H1 (cell line): ENCODE data around the gene GRM1. TPM values are rescaled to one million over a fixed set of nuclear protein-coding genes. Genes with fewer than 3 reads are reported as not detected.

Experiments used
- CTCF ChIA-PET: fragments of 300-600 bp; sonication (Branson Sonifier 250); formaldehyde crosslinking; loops from one replicate; lab custom pipeline; 2021; ENCODE audit not compliant: partially characterized antibody; lab: Charles Lee
- POLR2A ChIA-PET: fragments of 300-600 bp; sonication (Branson Sonifier 250); formaldehyde crosslinking; loops from one replicate; lab custom pipeline; 2021; ENCODE audit warnings: inconsistent platforms; ENCODE audit not compliant: partially characterized antibody; lab: Charles Lee
- DNase-seq, 2 experiments: peaks; one replicate each; pipeline versions ENCODE4 v3.0.0 to v3.0.0-alpha.2; 2010 to 2022; ENCODE audit warnings: low spot score in 2 of 2, low read depth in 1 of 2, mixed read lengths in 1 of 2
- FAIRE-seq: peaks from 2 replicates; lab custom pipeline; 2011; peaks lifted over from hg19 to GRCh38; lab: Jason Lieb, UNC
- H2AFZ ChIP-seq: 2 replicates; pipeline ENCODE4 v1.8.1; 2012; ENCODE audit warnings: low read length, inconsistent platforms
- H2AK5ac ChIP-seq: 2 replicates; pipeline ENCODE4 v1.6.1; 2013; ENCODE audit warnings: low read depth, low read length
- H2BK120ac ChIP-seq: replicated peaks from 2 replicates; pipeline ENCODE3; 2013; ENCODE audit warnings: low read depth, low read length, inconsistent platforms
- H2BK12ac ChIP-seq: 2 replicates; pipeline ENCODE4 v1.6.1; 2013; ENCODE audit warnings: low read depth, low read length
- H2BK15ac ChIP-seq: 2 replicates; pipeline ENCODE4 v1.6.1; 2013; ENCODE audit warnings: low read length
- H2BK20ac ChIP-seq: 2 replicates; pipeline ENCODE4 v1.6.1; 2013; ENCODE audit warnings: low read length
- H2BK5ac ChIP-seq: 2 replicates; pipeline ENCODE4 v1.6.1; 2013; ENCODE audit warnings: low read depth, low read length
- H3K14ac ChIP-seq: 2 replicates; pipeline ENCODE4 v1.6.1; 2013; ENCODE audit warnings: inconsistent platforms; ENCODE audit not compliant: insufficient read length
- H3K18ac ChIP-seq: 2 replicates; pipeline ENCODE4 v1.6.1; 2013; ENCODE audit warnings: low read length; ENCODE audit errors: extremely low read depth
- H3K23ac ChIP-seq: 2 replicates; pipeline ENCODE4 v1.6.1; 2013; ENCODE audit warnings: inconsistent platforms; ENCODE audit not compliant: insufficient read length
- H3K23me2 ChIP-seq: 2 replicates; pipeline ENCODE4 v1.6.1; 2013; ENCODE audit warnings: low read depth, low read length
- H3K27ac ChIP-seq: 2 replicates; pipeline ENCODE4 v1.6.1; 2011; ENCODE audit warnings: low read depth, low read length, inconsistent platforms
- H3K27me3 ChIP-seq, 4 experiments: replicated peaks in 1 of 4; 1 replicate in 1 of 4; 2 replicates in 3 of 4; pipeline versions ENCODE4 v1.6.1 to v1.8.1; 2011 to 2013; ENCODE audit warnings: low read length in 3 of 4, mild to moderate bottlenecking in 3 of 4, inconsistent platforms in 2 of 4, mixed read lengths in 2 of 4, moderate library complexity in 1 of 4; ENCODE audit not compliant: control insufficient read depth in 3 of 4, insufficient read depth in 3 of 4; ENCODE audit errors: extremely low read depth in 1 of 4
- H3K36me3 ChIP-seq, 4 experiments: 2 replicates each; pipeline versions ENCODE4 v1.6.1 to v1.8.1; 2011 to 2013; ENCODE audit warnings: mild to moderate bottlenecking in 4 of 4, low read length in 3 of 4, moderate library complexity in 2 of 4, control low read depth in 1 of 4, inconsistent platforms in 1 of 4; ENCODE audit not compliant: insufficient read depth in 4 of 4, control insufficient read depth in 2 of 4
- H3K4ac ChIP-seq: replicated peaks from 2 replicates; pipeline ENCODE3; 2013; ENCODE audit warnings: low read length, low read depth, mixed read lengths, inconsistent platforms; ENCODE audit not compliant: insufficient read length
- H3K4me1 ChIP-seq, 4 experiments: replicated peaks in 1 of 4; 1 replicate in 1 of 4; 2 replicates in 3 of 4; pipeline versions ENCODE4 v1.6.1 to v1.8.1; 2011 to 2013; ENCODE audit warnings: low read length in 3 of 4, inconsistent platforms in 2 of 4, mixed read lengths in 1 of 4; ENCODE audit not compliant: insufficient read depth in 4 of 4, control insufficient read depth in 3 of 4
- H3K4me2 ChIP-seq, 2 experiments: 2 replicates each; pipeline versions ENCODE4 v1.6.1 to v1.8.1; 2011 to 2013; ENCODE audit warnings: low read depth in 2 of 2, low read length in 2 of 2, control low read depth in 1 of 2, inconsistent platforms in 1 of 2, mild to moderate bottlenecking in 1 of 2; ENCODE audit not compliant: insufficient read depth in 1 of 2
- H3K4me3 ChIP-seq, 4 experiments: fragments of 200-600, 300-600 bp in 1 of 4; sonication (generic), shearing (Covaris generic), sonication (Bioruptor Twin) in 1 of 4; 2 replicates each; pipeline versions ENCODE4 v1.5.1 to v1.8.1; 2011 to 2016; ENCODE audit warnings: low read length in 4 of 4, low read depth in 3 of 4, control low read depth in 2 of 4, inconsistent platforms in 2 of 4, mild to moderate bottlenecking in 2 of 4, mixed read lengths in 1 of 4, moderate library complexity in 1 of 4; ENCODE audit not compliant: insufficient read depth in 2 of 4; ENCODE audit errors: extremely low read depth in 1 of 4
- H3K56ac ChIP-seq: replicated peaks from 2 replicates; pipeline ENCODE3; 2013; ENCODE audit warnings: low read depth, mild to moderate bottlenecking, mixed read lengths, low read length, inconsistent platforms; ENCODE audit not compliant: insufficient read length
- H3K79me1 ChIP-seq: 2 replicates; pipeline ENCODE4 v1.6.1; 2013; ENCODE audit warnings: low read depth, low read length, control low read depth
- H3K79me2 ChIP-seq, 2 experiments: 2 replicates each; pipeline versions ENCODE4 v1.6.1 to v1.8.1; 2012 to 2013; ENCODE audit warnings: low read length in 2 of 2, mild to moderate bottlenecking in 2 of 2, inconsistent platforms in 1 of 2; ENCODE audit not compliant: insufficient read depth in 2 of 2, control insufficient read depth in 1 of 2
- H3K9ac ChIP-seq, 4 experiments: replicated peaks in 1 of 4; 1 replicate in 1 of 4; 2 replicates in 3 of 4; pipeline versions ENCODE4 v1.6.1 to v1.8.1; 2011 to 2013; ENCODE audit warnings: low read depth in 3 of 4, low read length in 3 of 4, control low read depth in 2 of 4, mild to moderate bottlenecking in 2 of 4, moderate library complexity in 2 of 4, inconsistent platforms in 1 of 4; ENCODE audit errors: extremely low read depth in 1 of 4
- H3K9me3 ChIP-seq, 2 experiments: 2 replicates each; pipeline versions ENCODE4 v1.6.1 to v1.8.1; 2012 to 2013; ENCODE audit warnings: mild to moderate bottlenecking in 2 of 2, moderate library complexity in 2 of 2, control low read depth in 1 of 2, inconsistent platforms in 1 of 2, low read depth in 1 of 2, low read length in 1 of 2, mixed read lengths in 1 of 2; ENCODE audit not compliant: insufficient read depth in 2 of 2
- H4K20me1 ChIP-seq, 2 experiments: replicated peaks in 1 of 2; 2 replicates each; pipeline versions ENCODE3 to v1.8.1; 2011 to 2013; ENCODE audit warnings: inconsistent platforms in 2 of 2, low read length in 2 of 2, mild to moderate bottlenecking in 1 of 2; ENCODE audit not compliant: insufficient read depth in 2 of 2, control insufficient read depth in 1 of 2
- H4K5ac ChIP-seq: 2 replicates; pipeline ENCODE4 v1.6.1; 2013; ENCODE audit warnings: low read length, low read depth, mixed read lengths, inconsistent platforms; ENCODE audit not compliant: insufficient read length
- H4K8ac ChIP-seq: 2 replicates; pipeline ENCODE4 v1.8.0; 2013; ENCODE audit warnings: mild to moderate bottlenecking, moderate library complexity, low read length, inconsistent platforms; ENCODE audit not compliant: insufficient read depth; ENCODE audit errors: extremely low read depth
- H4K91ac ChIP-seq: replicated peaks from 2 replicates; pipeline ENCODE3; 2013; ENCODE audit warnings: low read length, mixed read lengths, inconsistent platforms; ENCODE audit not compliant: insufficient read length
- CHD2 ChIP-seq: IDR thresholded peaks from 2 replicates; pipeline ENCODE4 v1.6.1; 2012; ENCODE audit warnings: low read length, improper control_type of control experiment
- CREB1 ChIP-seq: IDR thresholded peaks from 2 replicates; pipeline ENCODE4 v1.6.1; 2012; ENCODE audit warnings: inconsistent platforms
- GABPA ChIP-seq: IDR thresholded peaks from 2 replicates; pipeline ENCODE4 v1.6.1; 2011; ENCODE audit warnings: mild to moderate bottlenecking, low read length, moderate library complexity, borderline replicate concordance; ENCODE audit not compliant: insufficient read depth
- KDM5A ChIP-seq: fragments of 200-600 bp; IDR thresholded peaks from 2 replicates; pipeline ENCODE4 v1.7.1; 2012; ENCODE audit warnings: mild to moderate bottlenecking, low read length, inconsistent platforms, mixed read lengths
- POU5F1 ChIP-seq: IDR thresholded peaks from 2 replicates; pipeline ENCODE4 v1.6.1; 2011; ENCODE audit warnings: low read depth, mild to moderate bottlenecking, low read length, moderate library complexity
- RBBP5 ChIP-seq: IDR thresholded peaks from 2 replicates; pipeline ENCODE4 v1.7.1; 2012; ENCODE audit warnings: low read depth, mild to moderate bottlenecking, inconsistent platforms, low read length, moderate library complexity, borderline replicate concordance
- RFX5 ChIP-seq: IDR thresholded peaks from 2 replicates; pipeline ENCODE4 v1.6.1; 2011; ENCODE audit warnings: low read depth, low read length, improper control_type of control experiment, borderline replicate concordance
- SP2 ChIP-seq: IDR thresholded peaks from 2 replicates; pipeline ENCODE4 v1.6.1; 2012; ENCODE audit warnings: mild to moderate bottlenecking, low read length, inconsistent platforms
- SRF ChIP-seq: IDR thresholded peaks from 2 replicates; pipeline ENCODE4 v1.6.1; 2011; ENCODE audit warnings: mild to moderate bottlenecking, low read depth, low read length, moderate library complexity
- TCF12 ChIP-seq: IDR thresholded peaks from 2 replicates; pipeline ENCODE4 v1.6.1; 2011; ENCODE audit warnings: low read depth, mild to moderate bottlenecking, low read length
- TEAD4 ChIP-seq: IDR thresholded peaks from 2 replicates; pipeline ENCODE4 v1.6.1; 2012; ENCODE audit warnings: low read depth, low read length, inconsistent platforms, mixed read lengths
- WGBS, 2 experiments: shearing (Covaris generic) in 1 of 2; methylation state at CpG; one replicate each; pipeline versions ENCODE4 v1.1.6 to v1.1.7; 2013 to 2015; ENCODE audit warnings: low lambda C conversion rate in 2 of 2, mixed read lengths in 2 of 2, inconsistent platforms in 1 of 2, low coverage in 1 of 2, missing lambda C conversion rate in 1 of 2; ENCODE audit not compliant: insufficient replicate concordance in 2 of 2, insufficient coverage in 1 of 2, insufficient read length in 1 of 2; ENCODE audit errors: extremely low coverage in 1 of 2, missing lambda C conversion rate in 1 of 2; 5-methylcytosine and 5-hydroxymethylcytosine counted together
- polyA plus RNA-seq, 7 experiments: library from polyadenylated mRNA; depleted of rRNA in 3 of 7; stranded (reverse) in 5 of 7; unstranded in 2 of 7; fragments of >200 nt in 5 of 7; fragments of 200-250 nt in 2 of 7; gene quantifications; 1 replicate in 5 of 7; 2 replicates in 1 of 7; 4 replicates in 1 of 7; pipeline versions ENCODE4 v1.2.1 to v1.2.3, GENCODE V29; 2011 to 2013; ENCODE audit warnings: missing spikeins in 2 of 7, mixed read lengths in 2 of 7
- total RNA-seq: library from RNA; stranded (reverse); fragmentation: NEBNext Ultra II Directional; extraction: Animal tissue kit (Norgen Biotek cat#: 25700); gene quantifications from 2 replicates; pipeline ENCODE4 v1.2.1, GENCODE V29; 2021

The GRM1 gene
- total and polyA plus RNA-seq, 2 of the 8 experiments (the other 6 are each of a cell fraction or from before 2014, with no cell fraction given), result 0.15 to 1.3 TPM

GRCh38 chr6:146212781-146213180 is 183.9 kb downstream of the GRM1 start:
- Histone ChIP-seq H3K4ac (no peak overlapping the region), H4K91ac (no peak overlapping the region), H4K5ac (no peak overlapping the region), H3K9ac (no peak overlapping the region), H3K14ac (no peak overlapping the region), H2AK5ac (no peak overlapping the region), H3K4me2 (no peak overlapping the region), H2BK15ac (no peak overlapping the region), H3K27me3 (no peaks in the 10 kb centered on the region), H2AFZ (no peak overlapping the region), H3K23ac (no peak overlapping the region), H3K4me1 (peaks cover 0 to 5% (median 1%) of the 10 kb centered on the region in 4 experiments; a peak in 2 of 7 replicates), H3K79me1 (no peaks in the 10 kb centered on the region), H3K9me3 (no peaks in the 10 kb centered on the region), H3K27ac (no peak overlapping the region), H2BK5ac (no peak overlapping the region), H2BK20ac (no peak overlapping the region), H3K79me2 (no peaks in the 10 kb centered on the region), H2BK120ac (no peak overlapping the region), H2BK12ac (no peak overlapping the region), H3K18ac (no peak overlapping the region), H4K20me1 (no peaks in the 10 kb centered on the region), H3K36me3 (no peaks in the 10 kb centered on the region), H3K56ac (no peak overlapping the region), H4K8ac (no peak overlapping the region), H3K4me3 (no peak overlapping the region), H3K23me2 (no peaks in the 10 kb centered on the region)
- FAIRE-seq (no peak), DNase-seq (no peak)
- POLR2A ChIA-PET, result no interaction called here
- WGBS, 2 experiments, result 85% methylated on average over 3 of the region's 3 CpGs; no CpG with 5 or more reads in 1 of the 2 experiments
- CTCF ChIA-PET, result interaction anchor here (0.6 kb wide), 2 partner anchors 12 to 1549 kb away, joined by 3 read pairs; no protein-coding TSS in a partner anchor
- TF ChIP-seq SP2 (no peak), KDM5A (no peak), CHD2 (no peak), GABPA (no peak), RFX5 (no peak), CREB1 (no peak), POU5F1 (no peak), RBBP5 (no peak), TEAD4 (no peak), TCF12 (no peak), SRF (no peak)
